Cardiac septum (tissue), 1 donor: Measurements from ENCODE around the gene ANKRD39. TPM values are rescaled to one million over a fixed set of nuclear protein-coding genes. Genes with fewer than 3 reads are reported as not detected.
A peak's percentile ranks its signal among the peaks of the same experiment; 100 is the strongest.
"Not testable (repeated sequence)": the region's sequence is repeated elsewhere in the genome, so short reads cannot be mapped to it uniquely, and the experiment has no call there.

Experiments
- DNase-seq: peaks from one replicate; pipeline ENCODE4 v3.0.0-alpha.2; 2020; ENCODE audit warnings: low spot score
- intact Hi-C: fragments of 100-400 bp; cut with DNase I; formaldehyde crosslinking; loops from one replicate; pipeline ENCODE4 v1.14.0; 2022
- total RNA-seq: library from RNA; stranded (reverse); fragmentation: NEBNext Ultra II Directional; extraction: Animal tissue kit (Norgen Biotek cat#: 25700); gene quantifications from one replicate; pipeline ENCODE4 v1.2.1, GENCODE V29; 2021
- donor health status: DM: no; HTN: no; CAD: no.

Gene ANKRD39
- total RNA-seq, 1 donor from 2014 or later: 15.2 TPM

GRCh38 chr2:96819128-96819875 is 38.5 kb downstream of the ANKRD39 start:
- DNase-seq: no peak
- intact Hi-C loops: loop anchor here (2.0 kb wide), 1 partner anchor 37 kb away; no protein-coding TSS in a partner anchor

GRCh38 chr2:96817882-96818281 is 39.9 kb downstream of the ANKRD39 start:
- intact Hi-C loops: loop anchor here (2.0 kb wide), 1 partner anchor 39 kb away; no protein-coding TSS in a partner anchor
- no peak for DNase-seq

DNA sequence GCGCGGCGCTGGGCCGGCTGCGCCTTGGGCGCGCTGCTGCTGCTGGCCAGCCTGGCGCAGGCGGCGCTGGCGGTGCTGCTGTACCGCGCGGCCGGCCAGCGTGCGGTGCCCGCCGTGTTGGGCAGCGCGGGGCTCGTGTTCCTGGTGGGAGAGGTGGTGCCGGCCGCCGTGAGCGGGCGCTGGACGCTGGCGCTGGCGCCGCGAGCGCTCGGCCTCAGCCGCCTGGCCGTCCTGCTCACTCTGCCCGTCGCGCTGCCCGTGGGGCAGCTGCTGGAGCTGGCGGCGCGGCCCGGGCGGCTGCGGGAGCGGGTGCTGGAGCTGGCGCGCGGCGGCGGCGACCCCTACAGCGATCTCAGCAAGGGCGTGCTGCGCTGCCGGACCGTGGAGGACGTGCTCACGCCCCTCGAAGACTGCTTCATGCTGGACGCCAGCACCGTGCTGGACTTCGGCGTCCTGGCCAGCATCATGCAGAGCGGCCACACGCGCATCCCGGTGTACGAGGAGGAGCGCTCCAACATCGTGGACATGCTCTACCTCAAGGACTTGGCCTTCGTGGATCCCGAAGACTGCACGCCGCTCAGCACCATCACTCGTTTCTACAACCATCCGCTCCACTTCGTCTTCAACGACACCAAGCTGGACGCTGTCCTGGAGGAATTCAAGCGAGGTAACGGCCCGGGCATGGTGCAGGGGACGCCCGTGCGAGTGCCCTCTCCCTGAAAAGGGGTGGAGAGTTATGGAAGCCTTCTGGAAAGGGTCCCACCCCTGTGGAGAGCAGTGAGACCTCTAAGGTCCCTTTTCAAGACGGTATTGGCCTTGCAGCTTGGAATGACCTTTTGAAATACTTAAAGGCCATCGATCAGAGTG is 40.7 kb downstream of the ANKRD39 start:
- intact Hi-C loops: no loop called here
- DNase-seq: no peak

- peak; percentile 99 for DNase-seq
- intact Hi-C loops: no loop called here
Observed at GRCh38 chr2:96816127-96816835, 41.5 kb downstream of the ANKRD39 start, which contains the start of gene CNNM3. Gene CNNM3, plus strand, starts transcription at chr2:96816268. Its CDS starts 10 bp downstream, at chr2:96816278.

DNA sequence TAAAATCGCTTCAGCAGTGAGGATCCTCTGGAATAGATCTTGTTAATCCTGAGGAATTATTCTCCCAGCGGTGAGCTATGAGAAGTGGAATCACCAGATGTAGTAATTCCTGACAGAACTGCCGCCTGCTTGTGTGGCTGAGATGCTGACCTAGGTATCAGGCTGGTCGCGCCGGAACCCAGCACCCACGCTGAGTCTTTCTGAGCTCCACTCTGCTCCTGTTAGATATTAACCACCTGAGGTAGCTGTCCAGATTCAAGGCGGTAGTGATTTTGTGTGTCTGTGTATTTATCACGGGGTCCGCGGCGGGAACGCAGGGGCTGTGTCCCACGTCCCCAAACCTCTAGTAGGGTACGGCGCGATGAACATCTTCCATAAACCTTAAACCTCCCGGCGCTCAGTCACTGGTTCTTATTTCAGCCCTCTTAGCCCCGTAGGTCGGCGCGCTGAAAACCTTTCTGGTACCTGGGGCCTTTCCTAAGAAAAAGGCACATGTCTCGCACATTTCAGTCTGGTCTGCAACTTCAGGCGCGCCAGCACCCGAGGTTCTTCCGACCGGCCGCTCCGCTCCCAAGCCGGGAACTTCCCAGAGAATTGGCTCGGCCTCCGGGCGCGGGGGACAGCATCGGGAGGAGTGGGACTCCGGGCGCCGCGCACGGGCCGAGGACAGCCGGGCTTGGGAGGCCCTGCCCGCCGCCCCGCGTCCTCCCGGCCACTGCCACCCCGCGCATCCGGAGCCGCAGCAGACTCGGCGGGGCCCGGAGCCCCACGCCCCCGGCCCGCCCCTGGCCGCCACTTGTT is 42.3 kb downstream of the ANKRD39 start:
- DNase-seq: no peak
- intact Hi-C loops: no loop called here

DNA sequence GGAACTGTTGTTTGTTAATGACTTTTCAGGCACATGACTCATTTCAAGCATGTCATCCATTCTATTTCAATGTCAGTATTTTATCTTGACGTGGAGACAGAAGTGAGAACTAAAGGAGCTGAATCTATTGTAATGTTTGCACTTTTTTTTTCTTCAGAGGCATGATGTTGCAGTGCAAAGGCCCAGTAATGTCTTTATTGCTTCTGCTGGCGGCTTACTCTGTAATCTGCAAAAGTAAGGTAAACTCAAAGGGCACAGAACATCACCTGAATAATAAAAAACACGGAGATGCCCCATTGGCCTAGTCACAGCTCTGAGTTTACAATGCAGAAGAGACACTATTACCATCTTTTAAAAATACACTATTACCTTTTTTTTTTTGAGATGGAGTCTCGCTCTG is 44.2 kb downstream of the ANKRD39 start:
- intact Hi-C loops: no loop called here
- DNase-seq: no peak

- intact Hi-C loops: no loop called here
- no peak for DNase-seq
Observed at GRCh38 chr2:96811917-96812316, 45.9 kb downstream of the ANKRD39 start.

GRCh38 chr2:96810783-96811192 is 47.0 kb downstream of the ANKRD39 start:
- intact Hi-C loops: no loop called here
- DNase-seq: no peak

DNA sequence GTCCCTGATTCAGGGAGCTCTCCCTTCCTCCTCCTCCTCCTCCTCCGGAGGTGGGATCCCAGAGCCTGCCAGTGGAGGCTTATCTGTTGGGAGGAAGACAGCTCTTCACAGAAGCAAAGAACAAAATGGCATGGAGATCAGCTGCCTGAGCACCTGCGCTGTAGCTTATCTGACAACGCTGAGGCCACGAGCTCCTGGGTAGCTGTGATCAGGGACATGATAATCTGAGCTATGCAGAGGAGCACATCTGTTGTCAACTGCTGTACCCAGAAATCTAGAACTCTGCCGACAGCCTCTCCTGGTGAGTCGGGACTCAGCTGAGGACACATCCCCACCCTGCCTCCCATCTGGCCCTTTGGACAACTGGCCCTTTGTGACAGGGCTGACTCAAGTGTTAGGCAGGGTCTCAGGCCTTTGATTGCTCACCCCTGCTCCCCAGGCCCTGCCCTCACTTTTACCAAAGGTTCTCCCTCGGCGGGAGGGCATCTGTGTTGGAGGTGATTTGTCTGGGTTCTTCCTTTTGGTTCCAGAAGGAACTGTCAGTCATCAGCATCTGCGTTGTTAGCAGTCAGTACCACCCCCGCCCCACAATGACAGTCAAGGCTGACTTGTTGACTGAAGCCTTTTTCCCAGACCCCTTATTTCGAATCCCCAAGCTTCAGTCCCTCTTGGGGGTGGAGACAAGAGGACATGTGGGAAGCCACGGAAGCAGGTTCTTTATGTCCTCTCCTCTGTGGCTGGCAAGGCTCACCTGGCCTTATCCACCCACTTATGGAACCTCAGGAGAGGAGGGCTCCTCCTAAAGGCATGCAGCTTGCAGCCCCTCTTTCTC is 47.6 kb downstream of the ANKRD39 start:
- no peak for DNase-seq
- intact Hi-C loops: no loop called here

GRCh38 chr2:96809216-96809882 is 48.5 kb downstream of the ANKRD39 start:
- intact Hi-C loops: no loop called here
- no peak for DNase-seq

DNA sequence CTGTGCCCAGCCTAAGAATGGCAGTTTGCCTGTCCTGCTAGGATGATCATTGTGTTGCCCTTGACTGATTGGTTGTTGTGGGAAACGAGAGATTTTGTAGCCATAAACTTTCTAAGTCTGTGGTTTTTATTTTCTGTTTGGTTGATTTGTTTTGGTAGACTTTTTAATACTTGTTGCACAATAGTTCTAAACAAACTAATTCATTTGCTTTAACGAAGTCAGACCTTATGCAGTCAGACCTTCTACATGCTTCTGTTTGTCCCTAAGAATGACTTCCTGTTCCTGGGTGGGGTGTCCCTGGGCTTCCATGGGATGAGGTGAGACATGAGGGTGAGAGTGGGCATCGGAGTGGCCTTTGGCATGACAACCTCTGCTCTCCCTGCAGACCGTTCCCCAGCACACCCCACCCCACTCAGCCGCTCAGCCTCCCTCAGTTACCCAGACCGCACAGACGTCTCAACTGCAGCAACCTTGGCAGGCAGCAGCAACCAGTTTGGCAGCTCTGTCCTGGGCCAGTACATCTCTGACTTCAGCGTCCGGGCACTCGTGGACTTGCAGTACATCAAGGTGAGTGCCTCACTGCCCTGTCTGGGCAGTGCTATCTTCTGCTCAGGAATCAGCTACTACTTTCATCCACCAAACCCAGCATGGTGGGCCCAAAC is 49.5 kb downstream of the ANKRD39 start:
- intact Hi-C loops: no loop called here
- no peak for DNase-seq

DNA sequence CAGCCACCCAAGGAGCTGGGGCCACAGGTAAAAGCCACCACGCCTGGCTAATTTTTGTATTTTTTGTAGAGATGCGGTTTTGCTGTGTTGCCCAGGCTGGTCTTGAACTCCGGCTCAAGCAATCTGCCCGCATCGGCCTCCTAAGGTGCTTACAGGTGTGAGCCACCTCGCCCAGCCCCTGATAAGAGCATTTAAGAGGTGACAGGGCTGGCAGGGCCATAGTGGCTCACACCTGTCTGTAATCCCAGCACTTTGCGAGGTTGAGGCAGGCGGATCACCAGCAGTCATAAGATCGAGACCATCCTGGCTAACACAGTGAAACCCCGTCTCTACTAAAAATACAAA is 50.7 kb downstream of the ANKRD39 start:
- DNase-seq: no peak
- intact Hi-C loops: no loop called here

- no peak for DNase-seq
- intact Hi-C loops: no loop called here
Observed at GRCh38 chr2:96806468-96807126, 51.2 kb downstream of the ANKRD39 start.

GRCh38 chr2:96805946-96806345 is 51.9 kb downstream of the ANKRD39 start:
- intact Hi-C loops, DNase-seq: not testable (repeated sequence)

DNA sequence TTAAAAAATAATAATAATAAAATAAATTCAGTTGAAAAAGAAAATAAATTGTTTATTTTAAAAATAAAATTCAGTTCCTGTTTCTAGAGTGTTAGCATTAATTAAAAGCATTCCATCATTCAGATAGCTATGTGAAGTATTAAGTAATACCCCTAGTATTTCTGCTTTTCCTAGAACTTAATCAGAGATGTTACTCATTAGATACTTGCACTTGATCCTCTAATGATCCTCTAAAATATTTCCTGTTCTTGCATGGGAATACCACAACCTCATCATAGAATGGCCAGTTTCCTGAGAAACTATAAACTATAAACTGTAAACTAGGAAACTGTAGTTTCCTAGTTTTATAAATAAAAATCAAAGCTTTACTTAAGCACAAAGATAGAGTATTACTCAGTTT is 52.8 kb downstream of the ANKRD39 start:
- intact Hi-C loops: loop anchor here (5.0 kb wide), 1 partner anchor 253 kb away; no protein-coding TSS in a partner anchor

DNA sequence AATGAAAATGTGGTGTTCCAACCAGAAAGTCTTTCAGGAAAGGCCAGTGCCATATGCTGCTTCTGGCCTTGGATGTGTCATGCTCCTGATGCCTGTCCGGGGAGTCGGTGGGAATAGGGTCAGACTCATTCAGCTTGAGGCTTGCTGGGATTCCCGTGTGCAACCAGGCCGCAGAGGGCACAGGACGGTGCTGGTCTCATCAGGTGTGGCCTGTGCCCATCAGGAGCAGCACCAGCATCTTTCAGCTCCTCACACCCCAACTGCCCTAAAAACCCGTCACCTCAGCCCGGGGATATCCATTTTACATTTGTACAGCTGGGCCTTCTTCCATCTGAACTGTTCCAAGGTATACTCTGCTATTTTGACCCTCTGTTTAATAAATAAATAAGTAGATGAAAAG is 55.1 kb downstream of the ANKRD39 start:
- intact Hi-C loops: loop anchor here (5.0 kb wide), 1 partner anchor 250 kb away; no protein-coding TSS in a partner anchor
- no peak for DNase-seq

More for the DNA sequence above, 52.8 kb downstream of the ANKRD39 start:
- DNase-seq: no peak
